Panc1 (cell line): Measurements from ENCODE around the gene ANKRD22.

Experiments used
- POLR2AphosphoS5 ChIP-seq: IDR thresholded peaks from 2 replicates; pipeline ENCODE4 v1.6.1; 2012; ENCODE audit warnings: mild to moderate bottlenecking, low read depth, low read length, moderate library complexity
- REST ChIP-seq, 2 experiments: IDR thresholded peaks; 2 replicates each; pipeline ENCODE4 v1.6.1; 2011 to 2012; ENCODE audit warnings: low read depth in 2 of 2, control low read depth in 1 of 2, low read length in 1 of 2, mild to moderate bottlenecking in 1 of 2, moderate library complexity in 1 of 2; ENCODE audit not compliant: insufficient read depth in 1 of 2
- SIN3A ChIP-seq: IDR thresholded peaks from 2 replicates; pipeline ENCODE4 v1.6.1; 2012; ENCODE audit warnings: low read depth, mild to moderate bottlenecking, low read length, moderate library complexity, borderline replicate concordance; ENCODE audit not compliant: insufficient read depth
- TF ChIP-seq, protein P1 (sequence below): fragments of 450-650 bp; IDR thresholded peaks from 2 replicates; pipeline ENCODE4 v1.5.1; 2017; ENCODE audit warnings: mild to moderate bottlenecking

DNA sequence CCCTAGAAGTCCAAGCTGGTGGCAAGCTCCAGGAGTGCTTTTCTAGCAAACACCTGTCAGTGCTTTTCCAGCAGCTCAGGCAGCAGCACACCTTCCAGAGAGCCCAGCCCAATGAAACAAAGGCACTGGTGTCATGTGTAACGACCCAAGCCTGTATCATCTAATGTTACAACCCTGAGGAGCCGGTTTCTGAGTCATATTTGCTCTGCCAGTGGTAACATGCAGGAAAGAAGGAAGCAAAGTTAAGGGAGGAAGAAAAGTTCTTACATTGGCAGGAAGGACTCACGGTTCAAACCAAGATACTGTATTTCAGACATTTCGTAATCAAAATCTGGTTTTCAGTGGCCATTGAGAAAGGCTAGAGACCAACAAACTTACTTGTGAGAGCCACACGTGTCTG is at the start of gene ANKRD22:
- TF ChIP-seq, protein P1, sequence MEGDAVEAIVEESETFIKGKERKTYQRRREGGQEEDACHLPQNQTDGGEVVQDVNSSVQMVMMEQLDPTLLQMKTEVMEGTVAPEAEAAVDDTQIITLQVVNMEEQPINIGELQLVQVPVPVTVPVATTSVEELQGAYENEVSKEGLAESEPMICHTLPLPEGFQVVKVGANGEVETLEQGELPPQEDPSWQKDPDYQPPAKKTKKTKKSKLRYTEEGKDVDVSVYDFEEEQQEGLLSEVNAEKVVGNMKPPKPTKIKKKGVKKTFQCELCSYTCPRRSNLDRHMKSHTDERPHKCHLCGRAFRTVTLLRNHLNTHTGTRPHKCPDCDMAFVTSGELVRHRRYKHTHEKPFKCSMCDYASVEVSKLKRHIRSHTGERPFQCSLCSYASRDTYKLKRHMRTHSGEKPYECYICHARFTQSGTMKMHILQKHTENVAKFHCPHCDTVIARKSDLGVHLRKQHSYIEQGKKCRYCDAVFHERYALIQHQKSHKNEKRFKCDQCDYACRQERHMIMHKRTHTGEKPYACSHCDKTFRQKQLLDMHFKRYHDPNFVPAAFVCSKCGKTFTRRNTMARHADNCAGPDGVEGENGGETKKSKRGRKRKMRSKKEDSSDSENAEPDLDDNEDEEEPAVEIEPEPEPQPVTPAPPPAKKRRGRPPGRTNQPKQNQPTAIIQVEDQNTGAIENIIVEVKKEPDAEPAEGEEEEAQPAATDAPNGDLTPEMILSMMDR, result no peak
- TF ChIP-seq REST (IDR thresholded peaks at IDR 0.05; ENCODE audit: insufficient read depth in 1 of 2, low read depth in 2 of 2, low read length in 1 of 2) (no peak), SIN3A (no peak), POLR2AphosphoS5 (no peak)
